ENCODE data around the gene PSMB2. TPM values are rescaled to one million over a fixed set of nuclear protein-coding genes. Genes with fewer than 3 reads are reported as not detected.

Gene PSMB2
- total RNA-seq, 2 experiments from 2014 or later, result 28.7 to 86.3 TPM

GRCh38 chr1:35663434-35663833, 22.1 kb upstream of the PSMB2 start:
- no peaks in the 10 kb centered on the region for H3K9me3 ChIP-seq (ENCODE audit: low read length)
- H3K27ac ChIP-seq (ENCODE audit: low read depth, low read length, poor library complexity, severe bottlenecking), result no peak overlapping the region
- TF ChIP-seq CTCF (conservative IDR thresholded peaks at IDR 0.05; ENCODE audit: low read length) (no peak), EZH2phosphoT487 (IDR thresholded peaks at IDR 0.05; ENCODE audit: borderline replicate concordance, low read depth, low read length) (no peak)
- no peak overlapping the region for H2AFZ ChIP-seq (ENCODE audit: low read length)
- no peak overlapping the region for H3K4me2 ChIP-seq (ENCODE audit: low read length)
- no TSS peak for BruUV-seq (replicated peaks)
- no peaks in the 10 kb centered on the region for H3K79me2 ChIP-seq (ENCODE audit: insufficient read depth, low read depth, low read length)
- no peak for DNase-seq (ENCODE audit: low spot score)
- no peaks in the 10 kb centered on the region for H3K4me1 ChIP-seq (ENCODE audit: insufficient read depth, low read length, poor library complexity, severe bottlenecking)
- H3K36me3 ChIP-seq (ENCODE audit: insufficient read depth, low read length), result no peaks in the 10 kb centered on the region
- H3K4me3 ChIP-seq (ENCODE audit: low read depth, low read length, poor library complexity, severe bottlenecking), result no peak overlapping the region
- intact Hi-C loops (cut with micrococcal nuclease; ENCODE audit: unreplicated experiment), result no loop called here
- ChIA-PET CTCF (ENCODE audit: unreplicated experiment) (no interaction called here), POLR2A (no interaction called here)
- H4K20me1 ChIP-seq (ENCODE audit: insufficient read depth, low read length), result no peaks in the 10 kb centered on the region
- no peaks in the 10 kb centered on the region for H3K9me2 ChIP-seq (ENCODE audit: insufficient read depth, low read length)

GRCh38 chr1:35661474-35661795, 20.1 kb upstream of the PSMB2 start:
- no peaks in the 10 kb centered on the region for H3K79me2 ChIP-seq (ENCODE audit: insufficient read depth, low read depth, low read length)
- H3K9me3 ChIP-seq (ENCODE audit: low read length), result no peaks in the 10 kb centered on the region
- no peaks in the 10 kb centered on the region for H3K4me1 ChIP-seq (ENCODE audit: insufficient read depth, low read length, poor library complexity, severe bottlenecking)
- POLR2A ChIA-PET, result interaction anchor here (0.7 kb wide), 1 partner anchor 1616 kb away, joined by 5 read pairs; no protein-coding TSS in a partner anchor
- H3K27ac ChIP-seq (ENCODE audit: low read depth, low read length, poor library complexity, severe bottlenecking), result no peak overlapping the region
- BruUV-seq (replicated peaks), result no TSS peak
- no peak overlapping the region for H2AFZ ChIP-seq (ENCODE audit: low read length)
- no peak overlapping the region for H3K4me2 ChIP-seq (ENCODE audit: low read length)
- no peak overlapping the region for H3K4me3 ChIP-seq (ENCODE audit: low read depth, low read length, poor library complexity, severe bottlenecking)
- intact Hi-C loops (cut with micrococcal nuclease; ENCODE audit: unreplicated experiment), result no loop called here
- no peaks in the 10 kb centered on the region for H3K9me2 ChIP-seq (ENCODE audit: insufficient read depth, low read length)
- H4K20me1 ChIP-seq (ENCODE audit: insufficient read depth, low read length), result no peaks in the 10 kb centered on the region
- H3K36me3 ChIP-seq (ENCODE audit: insufficient read depth, low read length), result no peaks in the 10 kb centered on the region
- TF ChIP-seq CTCF (conservative IDR thresholded peaks at IDR 0.05; ENCODE audit: low read length) (no peak), EZH2phosphoT487 (IDR thresholded peaks at IDR 0.05; ENCODE audit: borderline replicate concordance, low read depth, low read length) (no peak)
- no peak for DNase-seq (ENCODE audit: low spot score)
- CTCF ChIA-PET (ENCODE audit: unreplicated experiment), result no interaction called here

- no peaks in the 10 kb centered on the region for H3K36me3 ChIP-seq (ENCODE audit: insufficient read depth, low read length)
- CTCF ChIA-PET (ENCODE audit: unreplicated experiment), result no interaction called here
- no TSS peak for BruUV-seq (replicated peaks)
These were observed 19.5 kb upstream of the PSMB2 start for GRCh38 chr1:35660581-35661473.

More at GRCh38 chr1:35660581-35661473, 19.5 kb upstream of the PSMB2 start:
- Histone ChIP-seq H3K79me2 (ENCODE audit: insufficient read depth, low read depth, low read length) (no peaks in the 10 kb centered on the region), H3K4me1 (ENCODE audit: insufficient read depth, low read length, poor library complexity, severe bottlenecking) (no peaks in the 10 kb centered on the region), H3K4me3 (ENCODE audit: low read depth, low read length, poor library complexity, severe bottlenecking) (no peak overlapping the region), H3K9me3 (ENCODE audit: low read length) (no peaks in the 10 kb centered on the region), H3K9me2 (ENCODE audit: insufficient read depth, low read length) (no peaks in the 10 kb centered on the region), H3K4me2 (ENCODE audit: low read length) (no peak overlapping the region), H2AFZ (ENCODE audit: low read length) (no peak overlapping the region), H4K20me1 (ENCODE audit: insufficient read depth, low read length) (no peaks in the 10 kb centered on the region), H3K27ac (ENCODE audit: low read depth, low read length, poor library complexity, severe bottlenecking) (no peak overlapping the region)
- POLR2A ChIA-PET, result interaction anchor here (0.7 kb wide), 1 partner anchor 1616 kb away, joined by 5 read pairs; no protein-coding TSS in a partner anchor
- TF ChIP-seq EZH2phosphoT487 (IDR thresholded peaks at IDR 0.05; ENCODE audit: borderline replicate concordance, low read depth, low read length), result no peak
- no peak for TF ChIP-seq CTCF (conservative IDR thresholded peaks at IDR 0.05; ENCODE audit: low read length)
- no peak for DNase-seq (ENCODE audit: low spot score)
- intact Hi-C loops (cut with micrococcal nuclease; ENCODE audit: unreplicated experiment), result no loop called here
